ENCODE results near the gene ITGAE.
"Not testable (repeated sequence)": the region's sequence is repeated elsewhere in the genome, so short reads cannot be mapped to it uniquely, and the experiment has no call there.

Gene ITGAE

DNA sequence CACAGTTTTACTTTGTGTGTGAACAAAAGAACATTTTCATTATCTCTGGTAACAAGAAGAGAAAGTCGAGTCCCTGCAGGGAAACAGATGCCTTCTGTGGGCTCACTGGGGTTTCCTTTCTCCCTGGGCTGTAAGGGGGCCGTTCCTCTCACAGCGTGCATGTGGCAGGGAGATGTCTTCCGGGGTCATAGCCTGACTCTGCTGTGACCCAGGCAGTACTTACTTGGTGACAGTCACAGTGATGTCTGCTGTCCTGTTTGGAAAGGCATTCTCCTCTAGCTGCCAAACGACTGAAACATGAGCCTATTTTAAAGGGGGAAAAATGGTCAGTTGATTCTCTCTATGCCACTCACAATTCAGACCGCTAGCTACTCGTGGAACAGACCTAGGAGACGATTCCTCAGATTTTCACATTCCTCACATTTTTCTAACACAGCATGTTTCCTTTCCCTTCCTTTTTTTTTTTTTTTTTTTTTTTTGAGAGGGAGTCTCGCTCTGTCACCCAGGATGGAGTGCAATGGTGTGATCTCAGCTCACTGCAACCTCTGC is 70.0 kb downstream of the ITGAE start:
- no peak overlapping the region for H3K4ac ChIP-seq (ENCODE audit: low read depth in 1 of 2, low read length in 2 of 2)
- H3K27me3 ChIP-seq (ENCODE audit: control insufficient read depth in 1 of 2, insufficient read depth in 1 of 2, low read length in 2 of 2) = peaks cover 0 to 3% of the 10 kb centered on the region in 2 experiments
- peak overlapping the region; percentile 19 for H2BK5ac ChIP-seq (ENCODE audit: low read depth, low read length, poor library complexity, severe bottlenecking)
- peak overlapping the region; percentile 76 for H3K27ac ChIP-seq (ENCODE audit: low read length, poor library complexity, severe bottlenecking)
- peaks cover 12% of the 10 kb centered on the region for H3K4me1 ChIP-seq (ENCODE audit: control insufficient read depth, insufficient read depth, low read depth, low read length)
- H3K9ac ChIP-seq (ENCODE audit: low read length) = no peak overlapping the region
- H3K36me3 ChIP-seq (ENCODE audit: control insufficient read depth in 1 of 2, insufficient read depth in 2 of 2, low read depth in 1 of 2, low read length in 2 of 2) = peaks cover 0 to 2% of the 10 kb centered on the region in 2 experiments
- peak overlapping the region in 1 of 2 experiments; percentile 26 for H3K18ac ChIP-seq (ENCODE audit: low read depth in 1 of 2, low read length in 2 of 2)
- 23% methylated on average over 8 of the region's 9 CpGs for WGBS
- peaks cover 17% of the 10 kb centered on the region for H3K79me1 ChIP-seq (replicated peaks; ENCODE audit: low read length, poor library complexity, severe bottlenecking)
- H3K4me3 ChIP-seq (ENCODE audit: insufficient read depth in 1 of 2, low read depth in 1 of 2, low read length in 2 of 2) = no peak overlapping the region
- H4K91ac ChIP-seq (ENCODE audit: low read length) = no peak overlapping the region
- no peak overlapping the region for H2BK15ac ChIP-seq (ENCODE audit: low read depth, poor library complexity, severe bottlenecking)
- H4K8ac ChIP-seq (ENCODE audit: low read length) = no peak overlapping the region
- no peak overlapping the region for H2AK5ac ChIP-seq (ENCODE audit: low read length, severe bottlenecking)
- no peak overlapping the region for H2BK120ac ChIP-seq (ENCODE audit: low read depth, low read length)
- DNase-seq = peak; percentile 16
- H2AFZ ChIP-seq (ENCODE audit: low read depth, low read length) = no peak overlapping the region
- H3K23ac ChIP-seq (ENCODE audit: low read length in 2 of 2) = no peak overlapping the region
- no peak overlapping the region for H2BK12ac ChIP-seq (ENCODE audit: low read length in 2 of 2)
- H3K9me3 ChIP-seq (ENCODE audit: control insufficient read depth, low read length) = no peaks in the 10 kb centered on the region
- H3K14ac ChIP-seq (ENCODE audit: low read length in 2 of 2) = no peak overlapping the region
- H3K4me2 ChIP-seq (ENCODE audit: low read length, poor library complexity, severe bottlenecking) = peak overlapping the region; percentile 51

DNA sequence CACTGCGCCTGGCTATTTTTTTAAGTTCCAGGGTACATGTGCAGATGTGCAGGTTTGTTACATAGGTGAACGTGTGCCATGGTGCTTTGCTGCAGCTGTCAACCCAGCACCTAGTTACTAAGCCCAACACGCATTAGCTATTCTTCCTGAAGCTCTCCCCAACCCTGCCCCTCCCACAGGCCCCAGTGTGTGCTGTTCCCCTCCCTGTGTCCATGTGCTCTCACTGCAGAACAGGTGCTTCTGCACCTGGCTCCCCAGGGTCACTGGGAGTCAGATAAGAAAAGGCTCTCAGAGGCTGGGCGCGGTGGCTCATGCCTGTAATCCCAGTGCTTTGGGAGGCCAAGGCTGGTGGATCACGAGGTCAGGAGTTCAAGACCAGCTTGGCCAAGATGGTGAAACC is 71.1 kb downstream of the ITGAE start:
- no peak overlapping the region for H2AFZ ChIP-seq (ENCODE audit: low read depth, low read length)

GRCh38 chr17:3728099-3728498 is 72.9 kb downstream of the ITGAE start:
- H3K27ac ChIP-seq (ENCODE audit: low read length, poor library complexity, severe bottlenecking); H3K36me3 ChIP-seq (ENCODE audit: control insufficient read depth in 1 of 2, insufficient read depth in 2 of 2, low read depth in 1 of 2, low read length in 2 of 2); H2BK120ac ChIP-seq (ENCODE audit: low read depth, low read length); H3K4ac ChIP-seq (ENCODE audit: low read depth in 1 of 2, low read length in 2 of 2); H3K27me3 ChIP-seq (ENCODE audit: control insufficient read depth in 1 of 2, insufficient read depth in 1 of 2, low read length in 2 of 2); H2AK5ac ChIP-seq (ENCODE audit: low read length, severe bottlenecking); H4K8ac ChIP-seq (ENCODE audit: low read length); H3K23ac ChIP-seq (ENCODE audit: low read length in 2 of 2); H2BK12ac ChIP-seq (ENCODE audit: low read length in 2 of 2); DNase-seq; H2BK5ac ChIP-seq (ENCODE audit: low read depth, low read length, poor library complexity, severe bottlenecking); H3K4me2 ChIP-seq (ENCODE audit: low read length, poor library complexity, severe bottlenecking); H3K14ac ChIP-seq (ENCODE audit: low read length in 2 of 2); H3K4me3 ChIP-seq (ENCODE audit: insufficient read depth in 1 of 2, low read depth in 1 of 2, low read length in 2 of 2); H3K9me3 ChIP-seq (ENCODE audit: control insufficient read depth, low read length); H3K9ac ChIP-seq (ENCODE audit: low read length); H3K18ac ChIP-seq (ENCODE audit: low read depth in 1 of 2, low read length in 2 of 2); H2AFZ ChIP-seq (ENCODE audit: low read depth, low read length); H2BK15ac ChIP-seq (ENCODE audit: low read depth, poor library complexity, severe bottlenecking): not testable (repeated sequence)
- Histone ChIP-seq H3K79me1 (replicated peaks; ENCODE audit: low read length, poor library complexity, severe bottlenecking) (peaks cover 34% of the 10 kb centered on the region), H3K4me1 (ENCODE audit: control insufficient read depth, insufficient read depth, low read depth, low read length) (peaks cover 23% of the 10 kb centered on the region), H4K91ac (ENCODE audit: low read length) (peak overlapping the region; percentile 39)
- 98% methylated on average over 3 of the region's 3 CpGs for WGBS

More for the DNA sequence above, 71.1 kb downstream of the ITGAE start:
- Histone ChIP-seq H3K9ac (ENCODE audit: low read length) (no peak overlapping the region), H3K18ac (ENCODE audit: low read depth in 1 of 2, low read length in 2 of 2) (no peak overlapping the region), H2BK5ac (ENCODE audit: low read depth, low read length, poor library complexity, severe bottlenecking) (no peak overlapping the region), H3K27me3 (ENCODE audit: control insufficient read depth in 1 of 2, insufficient read depth in 1 of 2, low read length in 2 of 2) (no peaks in the 10 kb centered on the region), H3K4me3 (ENCODE audit: insufficient read depth in 1 of 2, low read depth in 1 of 2, low read length in 2 of 2) (no peak overlapping the region), H3K23ac (ENCODE audit: low read length in 2 of 2) (no peak overlapping the region), H2BK120ac (ENCODE audit: low read depth, low read length) (no peak overlapping the region), H3K27ac (ENCODE audit: low read length, poor library complexity, severe bottlenecking) (no peak overlapping the region), H3K4me2 (ENCODE audit: low read length, poor library complexity, severe bottlenecking) (no peak overlapping the region), H2BK12ac (ENCODE audit: low read length in 2 of 2) (no peak overlapping the region), H4K8ac (ENCODE audit: low read length) (no peak overlapping the region), H2BK15ac (ENCODE audit: low read depth, poor library complexity, severe bottlenecking) (no peak overlapping the region), H3K4me1 (ENCODE audit: control insufficient read depth, insufficient read depth, low read depth, low read length) (peaks cover 12% of the 10 kb centered on the region), H3K79me1 (replicated peaks; ENCODE audit: low read length, poor library complexity, severe bottlenecking) (peaks cover 24% of the 10 kb centered on the region), H4K91ac (ENCODE audit: low read length) (no peak overlapping the region), H3K9me3 (ENCODE audit: control insufficient read depth, low read length) (no peaks in the 10 kb centered on the region), H3K4ac (ENCODE audit: low read depth in 1 of 2, low read length in 2 of 2) (no peak overlapping the region), H3K14ac (ENCODE audit: low read length in 2 of 2) (no peak overlapping the region), H3K36me3 (ENCODE audit: control insufficient read depth in 1 of 2, insufficient read depth in 2 of 2, low read depth in 1 of 2, low read length in 2 of 2) (peaks cover 0 to 2% of the 10 kb centered on the region in 2 experiments), H2AK5ac (ENCODE audit: low read length, severe bottlenecking) (no peak overlapping the region)
- WGBS = 95% methylated on average over 6 of the region's 6 CpGs
- DNase-seq = no peak

GRCh38 chr17:3727041-3727440 is 73.9 kb downstream of the ITGAE start:
- Histone ChIP-seq H3K4ac (ENCODE audit: low read depth in 1 of 2, low read length in 2 of 2) (no peak overlapping the region), H3K4me1 (ENCODE audit: control insufficient read depth, insufficient read depth, low read depth, low read length) (peaks cover 17% of the 10 kb centered on the region), H3K27me3 (ENCODE audit: control insufficient read depth in 1 of 2, insufficient read depth in 1 of 2, low read length in 2 of 2) (no peaks in the 10 kb centered on the region), H3K9me3 (ENCODE audit: control insufficient read depth, low read length) (no peaks in the 10 kb centered on the region), H2BK120ac (ENCODE audit: low read depth, low read length) (no peak overlapping the region), H2AK5ac (ENCODE audit: low read length, severe bottlenecking) (no peak overlapping the region), H3K36me3 (ENCODE audit: control insufficient read depth in 1 of 2, insufficient read depth in 2 of 2, low read depth in 1 of 2, low read length in 2 of 2) (peaks cover 0 to 2% of the 10 kb centered on the region in 2 experiments), H3K18ac (ENCODE audit: low read depth in 1 of 2, low read length in 2 of 2) (no peak overlapping the region), H3K4me2 (ENCODE audit: low read length, poor library complexity, severe bottlenecking) (no peak overlapping the region), H4K8ac (ENCODE audit: low read length) (no peak overlapping the region), H2BK15ac (ENCODE audit: low read depth, poor library complexity, severe bottlenecking) (no peak overlapping the region), H3K79me1 (replicated peaks; ENCODE audit: low read length, poor library complexity, severe bottlenecking) (peaks cover 34% of the 10 kb centered on the region), H3K14ac (ENCODE audit: low read length in 2 of 2) (no peak overlapping the region), H2AFZ (ENCODE audit: low read depth, low read length) (no peak overlapping the region), H3K9ac (ENCODE audit: low read length) (no peak overlapping the region), H3K23ac (ENCODE audit: low read length in 2 of 2) (no peak overlapping the region), H3K27ac (ENCODE audit: low read length, poor library complexity, severe bottlenecking) (no peak overlapping the region), H2BK5ac (ENCODE audit: low read depth, low read length, poor library complexity, severe bottlenecking) (no peak overlapping the region), H2BK12ac (ENCODE audit: low read length in 2 of 2) (no peak overlapping the region), H4K91ac (ENCODE audit: low read length) (no peak overlapping the region), H3K4me3 (ENCODE audit: insufficient read depth in 1 of 2, low read depth in 1 of 2, low read length in 2 of 2) (no peak overlapping the region)
- no peak for DNase-seq
- WGBS = 95% methylated on average over 2 of the region's 2 CpGs

Data from mesenchymal stem cell (in vitro differentiated cells and primary cell).